HCT116 (cell line): Measurements from ENCODE around the gene MYLK4. TPM values are rescaled to one million over a fixed set of nuclear protein-coding genes. Genes with fewer than 3 reads are reported as not detected.

Source experiments
- ATAC-seq: fragments of 200-7000 bp; cut with Tn5 transposase; 2 replicates; pipeline ENCODE4 v1.9.1; 2020; ENCODE audit warnings: mild to moderate bottlenecking, moderate library complexity
- BruUV-seq: library from RNA; stranded (reverse); fragments of 400-500 nt; replicated peaks from 2 replicates; lab custom pipeline; 2021; lab: Mats Ljungman, UMichigan
- CTCF ChIA-PET: fragments of 300-600 bp; sonication (Branson Sonifier 250); formaldehyde crosslinking; loops from one replicate; lab custom pipeline; 2021; ENCODE audit warnings: antibody characterized with exemption; lab: Charles Lee
- POLR2A ChIA-PET: fragments of 300-600, 350-600 bp; sonication (Branson Sonifier 250); formaldehyde crosslinking; loops from one replicate; lab custom pipeline; 2021; ENCODE audit warnings: antibody characterized with exemption; lab: Charles Lee
- RAD21 ChIA-PET, 2 experiments: fragments of 300-600 bp; sonication (Branson Sonifier 250); formaldehyde crosslinking; loops; one replicate each; lab custom pipeline; 2023; ENCODE audit warnings: low total read pairs in 2 of 2; ENCODE audit not compliant: uncharacterized antibody in 2 of 2, unreplicated experiment in 2 of 2, low non-redundant PET in 1 of 2; lab: Charles Lee
- DNase-seq: peaks from one replicate; pipeline ENCODE4 v3.0.0-alpha.2; 2010; ENCODE audit warnings: low read depth, low spot score
- H2AFZ ChIP-seq: fragments of 200-600 bp; shearing (Covaris generic), sonication (generic); 2 replicates; pipeline ENCODE4 v1.6.1; 2017; ENCODE audit warnings: low read depth, mixed run types, mixed read lengths, antibody characterized with exemption, low read length; ENCODE audit not compliant: poor library complexity, severe bottlenecking
- H3K27ac ChIP-seq: 2 replicates; pipeline ENCODE4 v1.5.1; 2012; ENCODE audit warnings: low read depth, low read length
- H3K27me3 ChIP-seq: fragments of 200-600 bp; sonication (generic); 2 replicates; pipeline ENCODE4 v1.6.1; 2016; ENCODE audit warnings: mixed run types, low read length, mixed read lengths; ENCODE audit not compliant: insufficient read depth
- H3K36me3 ChIP-seq, 2 experiments: fragments of 200-500 bp in 1 of 2; fragments of 200-600 bp in 1 of 2; sonication (Bioruptor generic) in 1 of 2; sonication (generic) in 1 of 2; 2 replicates each; pipeline versions ENCODE4 v1.5.1 to v1.6.1; 2014 to 2016; ENCODE audit warnings: low read length in 2 of 2, inconsistent platforms in 1 of 2, mixed read lengths in 1 of 2, mixed run types in 1 of 2; ENCODE audit not compliant: insufficient read depth in 2 of 2, control insufficient read depth in 1 of 2
- H3K4me1 ChIP-seq, 2 experiments: fragments of 200-600 bp in 1 of 2; sonication (generic) in 1 of 2; 2 replicates each; pipeline versions ENCODE4 v1.5.1 to v1.6.1; 2012 to 2017; ENCODE audit warnings: low read length in 2 of 2, inconsistent platforms in 1 of 2, mild to moderate bottlenecking in 1 of 2, mixed read lengths in 1 of 2, mixed run types in 1 of 2, moderate library complexity in 1 of 2; ENCODE audit not compliant: insufficient read depth in 2 of 2, control insufficient read depth in 1 of 2
- H3K4me2 ChIP-seq: fragments of 200-600 bp; sonication (generic); 2 replicates; pipeline ENCODE4 v1.6.1; 2017; ENCODE audit warnings: mixed run types, low read length, mixed read lengths
- H3K4me3 ChIP-seq, 2 experiments: fragments of 200-600 bp in 1 of 2; sonication (generic) in 1 of 2; replicated peaks in 1 of 2; 2 replicates each; pipeline ENCODE4 v1.5.1; 2011 to 2016; ENCODE audit warnings: low read length in 2 of 2, control low read depth in 1 of 2, low read depth in 1 of 2, mild to moderate bottlenecking in 1 of 2, mixed read lengths in 1 of 2, mixed run types in 1 of 2
- H3K79me2 ChIP-seq: fragments of 200-600 bp; sonication (generic); 2 replicates; pipeline ENCODE4 v1.6.1; 2017; ENCODE audit warnings: mild to moderate bottlenecking, mixed run types, low read length, moderate library complexity, mixed read lengths; ENCODE audit not compliant: insufficient read depth
- H3K9ac ChIP-seq: fragments of 200-600 bp; sonication (generic); 2 replicates; pipeline ENCODE4 v1.6.1; 2016; ENCODE audit warnings: low read length, mixed read lengths
- H3K9me2 ChIP-seq: fragments of 200-600 bp; sonication (generic), shearing (Covaris generic); 2 replicates; pipeline ENCODE4 v1.6.1; 2017; ENCODE audit warnings: mixed run types, mild to moderate bottlenecking, moderate library complexity; ENCODE audit not compliant: insufficient read depth
- H3K9me3 ChIP-seq, 2 experiments: fragments of 200-500 bp in 1 of 2; fragments of 200-600 bp in 1 of 2; sonication (Bioruptor generic) in 1 of 2; sonication (generic) in 1 of 2; 2 replicates each; pipeline ENCODE4 v1.6.1; 2014 to 2017; ENCODE audit warnings: low read length in 2 of 2, mixed read lengths in 2 of 2, inconsistent platforms in 1 of 2, low read depth in 1 of 2, mild to moderate bottlenecking in 1 of 2, mixed run types in 1 of 2, moderate library complexity in 1 of 2; ENCODE audit not compliant: control insufficient read depth in 1 of 2, insufficient read depth in 1 of 2
- H4K20me1 ChIP-seq: fragments of 200-600 bp; sonication (generic), shearing (Covaris generic); 2 replicates; pipeline ENCODE4 v1.6.1; 2017; ENCODE audit warnings: mixed run types, mild to moderate bottlenecking, moderate library complexity; ENCODE audit not compliant: insufficient read depth
- CBX3 ChIP-seq: IDR thresholded peaks from 2 replicates; pipeline ENCODE4 v1.6.1; 2012; ENCODE audit warnings: low read depth
- EGR1 ChIP-seq: IDR thresholded peaks from 2 replicates; pipeline ENCODE4 v1.6.1; 2012; ENCODE audit warnings: low read depth
- ELF1 ChIP-seq: IDR thresholded peaks from 2 replicates; pipeline ENCODE4 v1.6.1; 2012; ENCODE audit warnings: low read depth, borderline replicate concordance
- EZH2 ChIP-seq: fragments of 200-600 bp; sonication (generic); IDR thresholded peaks from 2 replicates; pipeline ENCODE4 v1.6.1; 2017; ENCODE audit warnings: antibody characterized with exemption, mixed run types
- EZH2phosphoT487 ChIP-seq: fragments of 200-600 bp; IDR thresholded peaks from 2 replicates; pipeline ENCODE4 v1.6.1; 2018; ENCODE audit warnings: antibody characterized with exemption, borderline replicate concordance
- POLR2A ChIP-seq: IDR thresholded peaks from 2 replicates; pipeline ENCODE4 v1.7.0; 2011; ENCODE audit warnings: borderline replicate concordance; ENCODE audit not compliant: insufficient read depth, insufficient read length; ENCODE audit errors: extremely low read depth
- POLR2AphosphoS5 ChIP-seq: IDR thresholded peaks from 2 replicates; pipeline ENCODE4 v1.6.1; 2011; ENCODE audit warnings: mild to moderate bottlenecking, low read depth, low read length, moderate library complexity
- RAD21 ChIP-seq: IDR thresholded peaks from 2 replicates; pipeline ENCODE4 v1.6.1; 2012; ENCODE audit warnings: low read depth, mild to moderate bottlenecking
- SIN3A ChIP-seq: IDR thresholded peaks from 2 replicates; pipeline ENCODE4 v1.6.1; 2012; ENCODE audit warnings: low read depth
- SP1 ChIP-seq: IDR thresholded peaks from 2 replicates; pipeline ENCODE4 v1.6.1; 2012; ENCODE audit warnings: low read depth
- TCF7L2 ChIP-seq: IDR thresholded peaks from 2 replicates; pipeline ENCODE4 v1.7.0; 2011; ENCODE audit warnings: borderline replicate concordance, inconsistent platforms; ENCODE audit not compliant: insufficient read depth, insufficient read length; ENCODE audit errors: extremely low read depth
- ZFX ChIP-seq: fragments of 450-650 bp; IDR thresholded peaks from 2 replicates; pipeline ENCODE4 v1.6.1; 2017
- ZNF274 ChIP-seq: fragments of 200-500 bp; sonication (Bioruptor generic); IDR thresholded peaks from 2 replicates; pipeline ENCODE4 v1.6.1; 2014; ENCODE audit warnings: mild to moderate bottlenecking, low read depth, low read length, inconsistent platforms
- intact Hi-C: fragments of 100-400 bp; cut with micrococcal nuclease; formaldehyde crosslinking; loops from 2 replicates; pipeline ENCODE4 v1.10.0; 2022
- total RNA-seq: library from RNA; stranded (reverse); gene quantifications from one replicate; pipeline ENCODE4 v1.2.1, GENCODE V29; 2021; ENCODE audit not compliant: unreplicated experiment
- TF ChIP-seq, protein P1 (sequence below): IDR thresholded peaks from 2 replicates; pipeline ENCODE4 v1.6.1; 2012
- TF ChIP-seq, protein P2 (sequence below): IDR thresholded peaks from 2 replicates; pipeline ENCODE4 v1.6.1; 2012
- TF ChIP-seq, protein P3 (sequence below): IDR thresholded peaks from 2 replicates; pipeline ENCODE4 v1.6.1; 2012; ENCODE audit warnings: low read depth

Gene MYLK4
- total RNA-seq, 1 experiment from 2014 or later, result 0.27 TPM

DNA sequence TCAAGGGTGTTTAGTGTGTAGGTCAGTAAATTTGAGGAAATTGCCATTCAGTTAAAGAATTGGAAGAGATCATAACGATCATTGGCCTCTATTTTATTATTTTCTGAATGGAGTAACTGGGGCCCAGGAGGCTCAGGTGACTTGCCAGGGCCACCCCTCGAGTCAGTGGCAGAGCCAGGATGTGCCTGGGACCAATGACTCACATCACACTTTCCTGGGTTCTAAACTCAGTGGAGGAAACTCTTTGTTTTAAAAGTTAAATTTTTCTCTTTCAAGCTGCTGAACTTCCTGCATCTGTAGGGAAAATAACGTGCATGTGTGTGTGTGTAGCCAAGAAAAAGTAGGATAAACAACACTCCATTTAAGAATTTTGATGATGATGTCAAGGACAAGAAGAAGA lies 135.5 kb downstream of the MYLK4 start:
- DNase-seq, result no peak
- intact Hi-C loops, result no loop called here
- H3K36me3 ChIP-seq, result no peaks in the 10 kb centered on the region

DNA sequence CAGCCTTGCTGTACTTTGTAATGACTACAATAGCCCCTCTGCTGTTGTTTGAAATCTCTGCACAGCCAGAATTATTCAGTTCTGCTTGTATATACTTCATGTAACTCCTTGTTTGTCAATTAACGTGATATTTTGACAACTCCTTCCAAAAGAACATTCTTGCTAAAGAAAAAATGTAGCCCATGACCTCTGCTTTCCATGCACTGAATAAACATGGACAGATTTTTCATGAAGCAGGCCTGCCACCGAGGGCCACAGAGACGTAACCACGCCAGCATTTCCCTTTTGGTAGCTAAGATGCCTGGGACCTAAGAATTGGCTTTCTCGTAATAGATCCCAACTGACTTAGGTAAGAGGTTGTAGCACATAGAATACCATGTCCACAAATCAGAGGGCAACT lies 135.9 kb downstream of the MYLK4 start:
- ChIA-PET RAD21 (no interaction called here), CTCF (no interaction called here), POLR2A (no interaction called here)
- intact Hi-C loops, result no loop called here
- DNase-seq, result no peak
- H3K9me2 ChIP-seq, result no peaks in the 10 kb centered on the region
- no peaks in the 10 kb centered on the region for H4K20me1 ChIP-seq
- no peak overlapping the region for H3K4me2 ChIP-seq
- H3K27ac ChIP-seq, result no peak overlapping the region
- BruUV-seq, result no TSS peak
- H3K79me2 ChIP-seq, result no peaks in the 10 kb centered on the region
- no peaks in the 10 kb centered on the region for H3K27me3 ChIP-seq
- no peak overlapping the region for H3K4me3 ChIP-seq
- no peak overlapping the region for H3K9ac ChIP-seq
- H3K9me3 ChIP-seq, result no peaks in the 10 kb centered on the region
- H3K36me3 ChIP-seq, result no peaks in the 10 kb centered on the region
- no peak for ATAC-seq
- no peak overlapping the region for H2AFZ ChIP-seq
- H3K4me1 ChIP-seq, result peaks cover 0 to 15% of the 10 kb centered on the region in 2 experiments; a peak in 2 of 4 replicates
- no peak for TF ChIP-seq CBX3
- TF ChIP-seq SP1, result no peak
- TF ChIP-seq, protein P1, sequence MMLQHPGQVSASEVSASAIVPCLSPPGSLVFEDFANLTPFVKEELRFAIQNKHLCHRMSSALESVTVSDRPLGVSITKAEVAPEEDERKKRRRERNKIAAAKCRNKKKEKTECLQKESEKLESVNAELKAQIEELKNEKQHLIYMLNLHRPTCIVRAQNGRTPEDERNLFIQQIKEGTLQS, result no peak
- TF ChIP-seq SIN3A, result no peak
- no peak for TF ChIP-seq ZFX
- TF ChIP-seq POLR2A, result no peak
- TF ChIP-seq EGR1, result no peak
- TF ChIP-seq ELF1, result no peak
- no peak for TF ChIP-seq POLR2AphosphoS5
- TF ChIP-seq, protein P2, sequence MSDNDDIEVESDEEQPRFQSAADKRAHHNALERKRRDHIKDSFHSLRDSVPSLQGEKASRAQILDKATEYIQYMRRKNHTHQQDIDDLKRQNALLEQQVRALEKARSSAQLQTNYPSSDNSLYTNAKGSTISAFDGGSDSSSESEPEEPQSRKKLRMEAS, result no peak
- no peak for TF ChIP-seq RAD21
- TF ChIP-seq, protein P3, sequence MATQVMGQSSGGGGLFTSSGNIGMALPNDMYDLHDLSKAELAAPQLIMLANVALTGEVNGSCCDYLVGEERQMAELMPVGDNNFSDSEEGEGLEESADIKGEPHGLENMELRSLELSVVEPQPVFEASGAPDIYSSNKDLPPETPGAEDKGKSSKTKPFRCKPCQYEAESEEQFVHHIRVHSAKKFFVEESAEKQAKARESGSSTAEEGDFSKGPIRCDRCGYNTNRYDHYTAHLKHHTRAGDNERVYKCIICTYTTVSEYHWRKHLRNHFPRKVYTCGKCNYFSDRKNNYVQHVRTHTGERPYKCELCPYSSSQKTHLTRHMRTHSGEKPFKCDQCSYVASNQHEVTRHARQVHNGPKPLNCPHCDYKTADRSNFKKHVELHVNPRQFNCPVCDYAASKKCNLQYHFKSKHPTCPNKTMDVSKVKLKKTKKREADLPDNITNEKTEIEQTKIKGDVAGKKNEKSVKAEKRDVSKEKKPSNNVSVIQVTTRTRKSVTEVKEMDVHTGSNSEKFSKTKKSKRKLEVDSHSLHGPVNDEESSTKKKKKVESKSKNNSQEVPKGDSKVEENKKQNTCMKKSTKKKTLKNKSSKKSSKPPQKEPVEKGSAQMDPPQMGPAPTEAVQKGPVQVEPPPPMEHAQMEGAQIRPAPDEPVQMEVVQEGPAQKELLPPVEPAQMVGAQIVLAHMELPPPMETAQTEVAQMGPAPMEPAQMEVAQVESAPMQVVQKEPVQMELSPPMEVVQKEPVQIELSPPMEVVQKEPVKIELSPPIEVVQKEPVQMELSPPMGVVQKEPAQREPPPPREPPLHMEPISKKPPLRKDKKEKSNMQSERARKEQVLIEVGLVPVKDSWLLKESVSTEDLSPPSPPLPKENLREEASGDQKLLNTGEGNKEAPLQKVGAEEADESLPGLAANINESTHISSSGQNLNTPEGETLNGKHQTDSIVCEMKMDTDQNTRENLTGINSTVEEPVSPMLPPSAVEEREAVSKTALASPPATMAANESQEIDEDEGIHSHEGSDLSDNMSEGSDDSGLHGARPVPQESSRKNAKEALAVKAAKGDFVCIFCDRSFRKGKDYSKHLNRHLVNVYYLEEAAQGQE, result no peak
- TF ChIP-seq TCF7L2, result no peak
- no peak for TF ChIP-seq EZH2

More for the DNA sequence above, 135.5 kb downstream of the MYLK4 start:
- Histone ChIP-seq H3K79me2 (no peaks in the 10 kb centered on the region), H3K9ac (no peak overlapping the region), H4K20me1 (no peaks in the 10 kb centered on the region), H2AFZ (no peak overlapping the region), H3K27ac (no peak overlapping the region), H3K4me2 (no peak overlapping the region), H3K4me1 (peaks cover 0 to 15% of the 10 kb centered on the region in 2 experiments; a peak in 2 of 4 replicates), H3K4me3 (no peak overlapping the region), H3K27me3 (no peaks in the 10 kb centered on the region), H3K9me3 (no peaks in the 10 kb centered on the region), H3K9me2 (no peaks in the 10 kb centered on the region)
- ChIA-PET CTCF (no interaction called here), POLR2A (no interaction called here), RAD21 (no interaction called here)
- no peak for ATAC-seq
- TF ChIP-seq ZNF274 (no peak), EZH2phosphoT487 (no peak), EGR1 (no peak), TCF7L2 (no peak)
- TF ChIP-seq, protein P2, result no peak
- no TSS peak for BruUV-seq
